GM10248 (cell line): ENCODE results near the gene CRMP1.

Source experiments
- CTCF ChIA-PET: fragments of 300-600 bp; sonication (Branson Sonifier 250); formaldehyde crosslinking; extraction: SDS; loops from one replicate; lab custom pipeline; 2021; ENCODE audit warnings: antibody characterized with exemption; lab: Yijun Ruan, JAX
- POLR2A ChIA-PET: fragments of 350-650 bp; sonication (Branson Sonifier 250); formaldehyde crosslinking; extraction: SDS; loops from one replicate; lab custom pipeline; 2020; ENCODE audit warnings: antibody characterized with exemption; lab: Yijun Ruan, JAX
- DNase-seq: peaks from one replicate; pipeline ENCODE4 v3.0.0; 2012; ENCODE audit errors: extremely low spot score
- CTCF ChIP-seq: IDR thresholded peaks from 2 replicates; pipeline ENCODE4 v1.5.1; 2012; ENCODE audit warnings: mild to moderate bottlenecking, low read depth; ENCODE audit errors: extremely low read depth, missing control alignments, control extremely low read depth

The CRMP1 gene

DNA sequence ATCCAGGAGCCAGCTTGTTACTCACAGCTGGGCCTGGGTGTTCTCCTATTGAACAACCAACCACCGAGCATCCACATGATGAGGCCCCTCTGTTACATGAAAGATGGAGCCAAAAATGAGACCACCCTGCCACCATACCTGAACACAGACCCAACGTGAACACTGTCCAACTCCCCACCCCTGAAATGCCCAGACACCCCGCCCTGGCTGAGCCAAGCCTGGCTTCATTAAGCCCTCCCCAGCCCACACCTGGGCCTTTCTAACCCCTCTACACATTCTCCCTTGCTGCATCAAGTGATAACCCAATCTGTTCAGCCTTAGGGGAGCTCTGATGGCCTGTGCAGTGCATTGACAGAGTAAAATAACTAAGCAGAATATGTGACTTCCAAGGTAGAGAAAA, 101.2 kb downstream of the CRMP1 start:
- CTCF ChIA-PET, result interaction anchor here (1.5 kb wide), 1 partner anchor 11 kb away, joined by 3 read pairs; no protein-coding TSS in a partner anchor
- POLR2A ChIA-PET, result no interaction called here
- no peak for DNase-seq
- TF ChIP-seq CTCF, result no peak

- CTCF ChIA-PET, result interaction anchor here (0.7 to 1.5 kb wide), 2 partner anchors 10 to 161 kb away, joined by 3 read pairs; no protein-coding TSS in a partner anchor
- no peak for TF ChIP-seq CTCF
- POLR2A ChIA-PET, result no interaction called here
- DNase-seq, result no peak
Measured at GRCh38 chr4:5790546-5790857, 102.4 kb downstream of the CRMP1 start.

- POLR2A ChIA-PET, result no interaction called here
- TF ChIP-seq CTCF, result no peak
- CTCF ChIA-PET, result no interaction called here
- no peak for DNase-seq
Measured at GRCh38 chr4:5789141-5789540, 103.7 kb downstream of the CRMP1 start.

GRCh38 chr4:5788144-5788543, 104.7 kb downstream of the CRMP1 start:
- POLR2A ChIA-PET, result no interaction called here
- no peak for DNase-seq
- CTCF ChIA-PET, result no interaction called here
- TF ChIP-seq CTCF, result no peak

- TF ChIP-seq CTCF, result no peak
- ChIA-PET POLR2A (no interaction called here), CTCF (no interaction called here)
- DNase-seq, result no peak
Measured at GRCh38 chr4:5787311-5787710, 105.6 kb downstream of the CRMP1 start.

DNA sequence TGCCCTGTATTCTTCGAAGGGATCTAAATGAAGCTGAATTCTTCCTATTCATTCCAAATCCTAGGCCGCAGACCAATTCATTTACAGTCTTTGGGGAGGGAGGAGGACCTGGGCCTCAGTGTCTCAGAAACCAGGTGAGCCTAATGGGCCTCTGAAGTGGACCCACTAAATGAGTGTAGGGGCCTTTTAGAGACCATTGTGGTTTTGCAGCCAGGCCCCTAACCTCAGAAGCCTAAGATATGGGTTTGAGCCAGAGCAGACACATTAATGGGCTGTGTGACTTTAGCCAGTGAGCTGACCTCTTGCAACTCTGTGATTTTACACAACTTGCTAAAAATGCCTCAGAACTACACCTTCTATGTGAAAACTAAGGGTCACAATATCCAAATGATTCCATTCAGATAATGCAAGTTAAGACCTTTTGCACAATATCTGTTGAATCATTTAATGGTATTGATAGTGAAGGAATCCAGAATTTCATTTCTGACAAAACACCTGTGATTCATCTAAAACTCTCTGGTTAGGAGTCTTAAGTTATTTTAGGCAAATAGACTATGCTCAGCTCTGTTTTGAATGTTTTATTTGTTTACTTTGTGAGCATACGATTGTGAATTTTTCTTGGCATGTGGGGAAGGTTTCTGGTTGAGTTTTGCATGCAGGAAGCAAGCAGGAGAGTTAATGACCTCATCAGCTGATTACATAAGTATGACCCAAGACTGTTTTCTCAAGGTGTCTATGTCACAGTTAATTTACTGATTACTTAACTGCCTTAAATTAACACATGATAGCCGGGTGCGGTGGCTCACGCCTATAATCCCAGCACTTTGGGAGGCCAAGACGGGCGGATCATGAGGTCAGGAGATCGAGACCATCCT, 106.8 kb downstream of the CRMP1 start:
- DNase-seq, result no peak
- ChIA-PET POLR2A (no interaction called here), CTCF (no interaction called here)
- TF ChIP-seq CTCF, result no peak
